Lung (tissue), 12 donors: ENCODE data around the gene C1orf21. TPM values are rescaled to one million over a fixed set of nuclear protein-coding genes. Genes with fewer than 3 reads are reported as not detected.

Experiments
- ATAC-seq: fragments of 200-7000 bp; cut with Tn5 transposase; one replicate; pipeline ENCODE4 v1.9.1; 2020; ENCODE audit warnings: moderate number of reproducible peaks; ENCODE audit not compliant: insufficient read depth, low FRiP score
- DNase-seq, 3 donors: peaks; one replicate each; pipeline ENCODE4 v3.0.0-alpha.2; 2013 to 2017
- H3K27ac ChIP-seq, 2 donors: one replicate each; pipeline ENCODE4 v1.5.1; 2013; ENCODE audit warnings: mild to moderate bottlenecking in 2 of 2, moderate library complexity in 2 of 2, control low read depth in 1 of 2, inconsistent platforms in 1 of 2, low read depth in 1 of 2, low read length in 1 of 2
- H3K27me3 ChIP-seq, 3 donors: one replicate each; pipeline ENCODE4 v1.5.1; 2013; ENCODE audit warnings: low read length in 2 of 3; ENCODE audit not compliant: control insufficient read depth in 3 of 3, insufficient read depth in 3 of 3
- H3K36me3 ChIP-seq, 4 donors: one replicate each; pipeline ENCODE4 v1.5.1; 2013; ENCODE audit warnings: low read length in 4 of 4, mild to moderate bottlenecking in 1 of 4, moderate library complexity in 1 of 4; ENCODE audit not compliant: control insufficient read depth in 4 of 4, insufficient read depth in 4 of 4
- H3K4me1 ChIP-seq, 5 donors: one replicate each; pipeline ENCODE4 v1.5.1; 2013; ENCODE audit warnings: low read length in 5 of 5, mild to moderate bottlenecking in 2 of 5, moderate library complexity in 1 of 5; ENCODE audit not compliant: control insufficient read depth in 5 of 5, insufficient read depth in 5 of 5
- H3K4me3 ChIP-seq: one replicate; pipeline ENCODE4 v1.5.1; 2013; ENCODE audit warnings: mild to moderate bottlenecking, control low read depth, moderate library complexity
- H3K9ac ChIP-seq, 2 donors: one replicate each; pipeline ENCODE4 v1.5.1; 2013; ENCODE audit warnings: low read length in 2 of 2, control low read depth in 1 of 2; ENCODE audit not compliant: insufficient read depth in 1 of 2
- H3K9me3 ChIP-seq, 4 donors: one replicate each; pipeline ENCODE4 v1.5.1; 2013; ENCODE audit warnings: low read length in 3 of 4, mild to moderate bottlenecking in 1 of 4, moderate library complexity in 1 of 4; ENCODE audit not compliant: control insufficient read depth in 4 of 4, insufficient read depth in 3 of 4
- CTCF ChIP-seq: IDR thresholded peaks from 2 replicates; pipeline ENCODE4 v1.5.1; 2012; ENCODE audit warnings: mild to moderate bottlenecking; ENCODE audit errors: control extremely low read depth, extremely low read depth
- WGBS, 2 donors: extraction: QIAGEN DNeasy Blood & Tissue Kit; methylation state at CpG; one replicate each; pipeline ENCODE4 v1.1.7; 2013; 5-methylcytosine and 5-hydroxymethylcytosine counted together
- polyA plus RNA-seq, 2 donors: library from polyadenylated mRNA; stranded (reverse); fragments of 200-250 nt; gene quantifications; one replicate each; pipeline ENCODE4 v1.2.1, GENCODE V29; 2013
- total RNA-seq, 2 donors: library from RNA; depleted of rRNA in 1 of 2; stranded (reverse); fragments of >200 nt in 1 of 2; gene quantifications; one replicate each; pipeline ENCODE4 v1.2.1, GENCODE V29; 2014 to 2021
- donor health status: control.
- donor health status: control.
- donor health status: Bipolar disorder and iron deficiency.
- donor health status: healthy.
- donor health status: DM: yes; HTN: yes; CAD: no.

The C1orf21 gene
- total and polyA plus RNA-seq, 4 donors = 16.2 to 59.9 (median 45.5) TPM

- H3K27ac ChIP-seq = no peak overlapping the region
- WGBS, 2 donors = 91 to 94% methylated on average over 2 of the region's 2 CpGs
- no peak overlapping the region for H3K4me3 ChIP-seq
- no peaks in the 10 kb centered on the region for H3K27me3 ChIP-seq
- no peaks in the 10 kb centered on the region for H3K9me3 ChIP-seq
- DNase-seq (no peak), ATAC-seq (no peak)
- H3K9ac ChIP-seq = no peak overlapping the region
- H3K36me3 ChIP-seq = peaks cover 0 to 3% (median 0%) of the 10 kb centered on the region in 4 donors
- no peak for TF ChIP-seq CTCF
- H3K4me1 ChIP-seq = peaks cover 6 to 53% (median 21%) of the 10 kb centered on the region in 5 donors
Measured at GRCh38 chr1:184624051-184624450, 237.2 kb downstream of the C1orf21 start.

GRCh38 chr1:184624626-184625025 is 237.8 kb downstream of the C1orf21 start:
- Histone ChIP-seq H3K4me1 (peaks cover 6 to 56% (median 23%) of the 10 kb centered on the region in 5 donors), H3K27me3 (no peaks in the 10 kb centered on the region), H3K9ac (no peak overlapping the region), H3K9me3 (no peaks in the 10 kb centered on the region), H3K27ac (no peak overlapping the region), H3K4me3 (no peak overlapping the region), H3K36me3 (peaks cover 0 to 3% (median 0%) of the 10 kb centered on the region in 4 donors)
- DNase-seq = no peak
- TF ChIP-seq CTCF = no peak
- WGBS, 2 donors = 83 to 94% methylated on average over 5 of the region's 5 CpGs
- no peak for ATAC-seq

GRCh38 chr1:184625271-184625670 is 238.4 kb downstream of the C1orf21 start:
- DNase-seq (peak in 2 of 3 donors; percentile 32 to 36), ATAC-seq (no peak)
- H3K4me3 ChIP-seq = no peak overlapping the region
- no peak overlapping the region for H3K27ac ChIP-seq
- H3K27me3 ChIP-seq = no peaks in the 10 kb centered on the region
- H3K9ac ChIP-seq = no peak overlapping the region
- H3K9me3 ChIP-seq = no peaks in the 10 kb centered on the region
- TF ChIP-seq CTCF = no peak
- no peaks in the 10 kb centered on the region for H3K36me3 ChIP-seq
- WGBS, 2 donors = 92 to 97% methylated on average over 4 of the region's 4 CpGs
- peaks cover 6 to 59% (median 25%) of the 10 kb centered on the region in 5 donors for H3K4me1 ChIP-seq
